ENCODE results near the gene MAD2L1. TPM values are rescaled to one million over a fixed set of nuclear protein-coding genes. Genes with fewer than 3 reads are reported as not detected.

Gene MAD2L1
- total and polyA plus RNA-seq, 3 donors from 2014 or later: 6.3 to 24.4 (median 11.1) TPM

GRCh38 chr4:120055162-120055561 is 11.5 kb downstream of the MAD2L1 start:
- H3K4me1 ChIP-seq: no peaks in the 10 kb centered on the region
- H3K27ac ChIP-seq: no peak overlapping the region
- WGBS, 2 donors: 28 to 60% methylated on average over 1 of the region's 1 CpG
- H3K4me3 ChIP-seq: no peak overlapping the region
- H3K36me3 ChIP-seq (ENCODE audit: low read depth, missing control alignments): no peaks in the 10 kb centered on the region
- H3K9me3 ChIP-seq: no peaks in the 10 kb centered on the region
- intact Hi-C loops (cut with DNase I; ENCODE audit: low total_unique reads): no loop called here
- no peaks in the 10 kb centered on the region for H3K27me3 ChIP-seq
- TF ChIP-seq POLR2A (IDR thresholded peaks at IDR 0.05) (no peak), CTCF (IDR thresholded peaks at IDR 0.05) (no peak)
- no peak for DNase-seq

- intact Hi-C loops (cut with DNase I; ENCODE audit: low total_unique reads): loop anchor here (5.0 kb wide), 1 partner anchor 422 kb away; no protein-coding TSS in a partner anchor
- Histone ChIP-seq H3K36me3 (ENCODE audit: low read depth, missing control alignments) (no peaks in the 10 kb centered on the region), H3K27ac (no peak overlapping the region), H3K4me3 (no peak overlapping the region), H3K27me3 (no peaks in the 10 kb centered on the region), H3K4me1 (no peaks in the 10 kb centered on the region), H3K9me3 (no peaks in the 10 kb centered on the region)
- TF ChIP-seq POLR2A (IDR thresholded peaks at IDR 0.05): no peak
- no peak for TF ChIP-seq CTCF (IDR thresholded peaks at IDR 0.05)
- no peak for DNase-seq
- WGBS, 2 donors: 81 to 95% methylated on average over 1 of the region's 1 CpG
Measured at GRCh38 chr4:120053911-120054310, 12.7 kb downstream of the MAD2L1 start.

- Histone ChIP-seq H3K27me3 (no peaks in the 10 kb centered on the region), H3K4me3 (no peak overlapping the region), H3K36me3 (ENCODE audit: low read depth, missing control alignments) (no peaks in the 10 kb centered on the region), H3K4me1 (no peaks in the 10 kb centered on the region), H3K27ac (no peak overlapping the region), H3K9me3 (no peaks in the 10 kb centered on the region)
- DNase-seq: no peak
- TF ChIP-seq CTCF (IDR thresholded peaks at IDR 0.05) (no peak), POLR2A (IDR thresholded peaks at IDR 0.05) (no peak)
- intact Hi-C loops (cut with DNase I; ENCODE audit: low total_unique reads): loop anchor here (5.0 kb wide), 1 partner anchor 421 kb away; no protein-coding TSS in a partner anchor
- 80 to 83% methylated on average over 4 of the region's 4 CpGs for WGBS, 2 donors
Measured at GRCh38 chr4:120052856-120053255, 13.8 kb downstream of the MAD2L1 start.

- no peak for DNase-seq
- H3K4me1 ChIP-seq: no peaks in the 10 kb centered on the region
- TF ChIP-seq POLR2A (IDR thresholded peaks at IDR 0.05) (no peak), CTCF (IDR thresholded peaks at IDR 0.05) (no peak)
- H3K27ac ChIP-seq: no peak overlapping the region
- 48 to 65% methylated on average over 1 of the region's 1 CpG for WGBS, 2 donors
- H3K4me3 ChIP-seq: no peak overlapping the region
- no peaks in the 10 kb centered on the region for H3K27me3 ChIP-seq
- no peaks in the 10 kb centered on the region for H3K9me3 ChIP-seq
- intact Hi-C loops (cut with DNase I; ENCODE audit: low total_unique reads): loop anchor here (5.0 kb wide), 1 partner anchor 419 kb away; no protein-coding TSS in a partner anchor
- no peaks in the 10 kb centered on the region for H3K36me3 ChIP-seq (ENCODE audit: low read depth, missing control alignments)
Measured at GRCh38 chr4:120051253-120051652, 15.4 kb downstream of the MAD2L1 start.

All from testis (tissue), 3 donors.